Measurements from ENCODE around the gene MAPK7. TPM values are rescaled to one million over a fixed set of nuclear protein-coding genes. Genes with fewer than 3 reads are reported as not detected.

Gene MAPK7
- total RNA-seq, 4 donors from 2014 or later: 7.3 to 12.5 (median 10.4) TPM

GRCh38 chr17:19337712-19338023 is 40.6 kb upstream of the MAPK7 start:
- Histone ChIP-seq H3K27ac (peak overlapping the region in 1 of 4 donors; percentile 20), H3K36me3 (no peaks in the 10 kb centered on the region), H3K9me3 (no peaks in the 10 kb centered on the region), H3K4me1 (peaks cover 10 to 15% of the 10 kb centered on the region in 2 donors), H3K27me3 (no peaks in the 10 kb centered on the region), H3K4me3 (no peak overlapping the region)
- no peak for TF ChIP-seq CTCF (IDR thresholded peaks at IDR 0.05 in 4 of 5, conservative IDR thresholded peaks at IDR 0.05 in 1 of 5)
- intact Hi-C loops (cut with DNase I; ENCODE audit: low total_unique reads): no loop called here
- in situ Hi-C loops (cut with MboI; ENCODE audit: low sequenced_read_pairs in 4 of 4): no loop called here
- DNase-seq (no peak), ATAC-seq (peak; percentile 13 to 15)

GRCh38 chr17:19338031-19338990 is 40.0 kb upstream of the MAPK7 start:
- peak; percentile 38 to 72 for DNase-seq
- no peaks in the 10 kb centered on the region for H3K9me3 ChIP-seq
- H3K27ac ChIP-seq: peak overlapping the region in 1 of 4 donors; percentile 20
- TF ChIP-seq POLR2A (IDR thresholded peaks at IDR 0.05) (no peak), CTCF (IDR thresholded peaks at IDR 0.05 in 4 of 5, conservative IDR thresholded peaks at IDR 0.05 in 1 of 5) (peak; percentile 64 to 76 (median 69))
- intact Hi-C loops (cut with DNase I; ENCODE audit: low total_unique reads): no loop called here
- in situ Hi-C loops (cut with MboI; ENCODE audit: low sequenced_read_pairs in 4 of 4): no loop called here
- no peak overlapping the region for H3K4me3 ChIP-seq
- H3K27me3 ChIP-seq: no peaks in the 10 kb centered on the region
- peaks cover 10 to 15% of the 10 kb centered on the region in 2 donors for H3K4me1 ChIP-seq
- no peaks in the 10 kb centered on the region for H3K36me3 ChIP-seq
- peak; percentile 56 to 85 for ATAC-seq

GRCh38 chr17:19339341-19339815 is 38.9 kb upstream of the MAPK7 start:
- in situ Hi-C loops (cut with MboI; ENCODE audit: low sequenced_read_pairs in 4 of 4) (no loop called here), intact Hi-C loops (cut with DNase I; ENCODE audit: low total_unique reads) (no loop called here)
- DNase-seq: no peak
- H3K36me3 ChIP-seq: no peaks in the 10 kb centered on the region
- H3K9me3 ChIP-seq: no peaks in the 10 kb centered on the region
- H3K27ac ChIP-seq: no peak overlapping the region
- peaks cover 14 to 15% of the 10 kb centered on the region in 2 donors for H3K4me1 ChIP-seq
- no peaks in the 10 kb centered on the region for H3K27me3 ChIP-seq
- ATAC-seq: no peak
- no peak overlapping the region for H3K4me3 ChIP-seq
- no peak for TF ChIP-seq POLR2A (IDR thresholded peaks at IDR 0.05)

GRCh38 chr17:19341211-19341631 is 37.1 kb upstream of the MAPK7 start:
- in situ Hi-C loops (cut with MboI; ENCODE audit: low sequenced_read_pairs in 4 of 4) (no loop called here), intact Hi-C loops (cut with DNase I; ENCODE audit: low total_unique reads) (no loop called here)
- no peak for ATAC-seq
- H3K4me3 ChIP-seq: no peak overlapping the region
- H3K9me3 ChIP-seq: no peaks in the 10 kb centered on the region
- no peak for DNase-seq
- H3K4me1 ChIP-seq: peaks cover 15 to 18% of the 10 kb centered on the region in 2 donors
- no peaks in the 10 kb centered on the region for H3K27me3 ChIP-seq
- H3K36me3 ChIP-seq: no peaks in the 10 kb centered on the region
- no peak overlapping the region for H3K27ac ChIP-seq
- TF ChIP-seq POLR2A (IDR thresholded peaks at IDR 0.05): no peak
- TF ChIP-seq CTCF (IDR thresholded peaks at IDR 0.05 in 4 of 5, conservative IDR thresholded peaks at IDR 0.05 in 1 of 5): no peak

All from gastrocnemius medialis (tissue), 4 donors.